Heart right ventricle (tissue), 16 donors: ENCODE results near the gene IFNA2. TPM values are rescaled to one million over a fixed set of nuclear protein-coding genes. Genes with fewer than 3 reads are reported as not detected.

Experiments
- ATAC-seq, 8 donors: fragments of 200-7000 bp; cut with Tn5 transposase; one replicate each; pipeline ENCODE4 v1.9.1; 2020; ENCODE audit warnings: mild to moderate bottlenecking in 8 of 8, moderate library complexity in 8 of 8, moderate number of reproducible peaks in 1 of 8
- DNase-seq, 2 donors: peaks; one replicate each; pipeline ENCODE4 v3.0.0-alpha.2; 2020
- H3K27ac ChIP-seq, 10 donors: fragments of 200-600 bp; sonication (generic) in 2 of 10; one replicate each; pipeline versions ENCODE4 v1.5.0 to v1.8.0; 2020 to 2022; ENCODE audit warnings: mild to moderate bottlenecking in 3 of 10
- H3K27me3 ChIP-seq, 7 donors: fragments of 200-600 bp; one replicate each; pipeline ENCODE4 v1.8.0; 2021 to 2022; ENCODE audit warnings: mild to moderate bottlenecking in 2 of 7
- H3K36me3 ChIP-seq, 9 donors: fragments of 200-600 bp; sonication (generic) in 1 of 9; one replicate each; pipeline versions ENCODE4 v1.5.0 to v1.8.0; 2020 to 2022; ENCODE audit warnings: mild to moderate bottlenecking in 2 of 9
- H3K4me1 ChIP-seq, 9 donors: fragments of 200-600 bp; sonication (generic) in 1 of 9; one replicate each; pipeline versions ENCODE4 v1.5.0 to v1.8.0; 2020 to 2022; ENCODE audit warnings: mild to moderate bottlenecking in 4 of 9
- H3K4me3 ChIP-seq, 10 donors: fragments of 200-600 bp; sonication (generic) in 2 of 10; one replicate each; pipeline versions ENCODE4 v1.5.0 to v1.8.0; 2020 to 2022; ENCODE audit warnings: mild to moderate bottlenecking in 7 of 10, moderate library complexity in 2 of 10
- H3K9me3 ChIP-seq, 11 donors: fragments of 200-600 bp in 10 of 11; sonication (generic) in 2 of 11; one replicate each; pipeline versions ENCODE4 v1.5.0 to v1.8.0; 2013 to 2022; ENCODE audit warnings: mild to moderate bottlenecking in 2 of 11, control low read depth in 1 of 11, moderate library complexity in 1 of 11
- WGBS, 2 donors: extraction: QIAGEN DNeasy Blood & Tissue Kit; methylation state at CpG; one replicate each; pipeline ENCODE4 v1.1.7; 2013; ENCODE audit warnings: inconsistent platforms in 1 of 2; 5-methylcytosine and 5-hydroxymethylcytosine counted together
- intact Hi-C, 10 donors: fragments of 100-400 bp; cut with DNase I; formaldehyde crosslinking; loops; one replicate each; pipeline versions ENCODE4 v1.11.1 to v1.14.2; 2022
- polyA plus RNA-seq, 2 donors: library from polyadenylated mRNA; stranded (reverse); fragments of 200-250 nt; gene quantifications; one replicate each; pipeline ENCODE4 v1.2.3, GENCODE V29; 2013
- total RNA-seq, 10 donors: library from RNA; stranded (reverse); fragmentation: NEBNext Ultra II Directional in 3 of 10; extraction: Animal tissue kit (Norgen Biotek cat#: 25700) in 3 of 10; gene quantifications; one replicate each; pipeline versions ENCODE4 v1.2.1 to v1.2.4, GENCODE V29; 2021 to 2023
- TF ChIP-seq, protein P1 (sequence below), 9 donors: fragments of 200-600 bp; sonication (generic) in 2 of 9; IDR thresholded peaks; one replicate each; pipeline versions ENCODE4 v1.5.0 to v1.8.0; 2021 to 2022; ENCODE audit warnings: antibody characterized with exemption in 9 of 9, mild to moderate bottlenecking in 5 of 9, moderate library complexity in 1 of 9
- donor health status: Arrhythmogenic right ventricular cardiomyopathy.
- donor health status: ischemic (EF 13 %, LVEDD 7.1; RV severe dilation, severe dysfunction).
- donor health status: healthy with polysubstance abuse.
- donor health status: DM: no; HTN: yes; CAD: no.
- donor health status: DM: no; HTN: no; CAD: no.
- donor health status: ischemic (EF 25% LVEDD 6.9; RV normal size, moderate dysfunction).
- donor health status: ischemic (EF 25% LVEDD 5.7; RV mildly dilated, moderate dysfunction).
- donor health status: healthy.
- donor health status: DM: yes; HTN: yes; CAD: no.
- donor health status: Ischemic cardiomyopathy.
- donor health status: ischemic (EF 35%, LVEDD 5.7; RV mildly dilated, moderate dysfunction).
- donor health status: nonischemic (EF 11% LVEDD 7.7; RV severe dilation, severe dysfunction).
- donor health status: DM: yes; HTN: yes; CAD: no.
- donor health status: PGD.
- donor health status: ischemic (EF 29% LVEDD 5.4; RV normal size, mild dysfunction).
- donor health status: nonischemic (EF 23%, LVEDD 6.1; RV moderate dilation, normal function).

IFNA2 gene
- total and polyA plus RNA-seq, 12 donors, result not detected

- no peak within 1 kb of the TSS for H3K4me3 ChIP-seq
- peaks cover 0 to 3% (median 0%) of the 10 kb centered on the region in 11 donors for H3K9me3 ChIP-seq
- TF ChIP-seq, protein P1, sequence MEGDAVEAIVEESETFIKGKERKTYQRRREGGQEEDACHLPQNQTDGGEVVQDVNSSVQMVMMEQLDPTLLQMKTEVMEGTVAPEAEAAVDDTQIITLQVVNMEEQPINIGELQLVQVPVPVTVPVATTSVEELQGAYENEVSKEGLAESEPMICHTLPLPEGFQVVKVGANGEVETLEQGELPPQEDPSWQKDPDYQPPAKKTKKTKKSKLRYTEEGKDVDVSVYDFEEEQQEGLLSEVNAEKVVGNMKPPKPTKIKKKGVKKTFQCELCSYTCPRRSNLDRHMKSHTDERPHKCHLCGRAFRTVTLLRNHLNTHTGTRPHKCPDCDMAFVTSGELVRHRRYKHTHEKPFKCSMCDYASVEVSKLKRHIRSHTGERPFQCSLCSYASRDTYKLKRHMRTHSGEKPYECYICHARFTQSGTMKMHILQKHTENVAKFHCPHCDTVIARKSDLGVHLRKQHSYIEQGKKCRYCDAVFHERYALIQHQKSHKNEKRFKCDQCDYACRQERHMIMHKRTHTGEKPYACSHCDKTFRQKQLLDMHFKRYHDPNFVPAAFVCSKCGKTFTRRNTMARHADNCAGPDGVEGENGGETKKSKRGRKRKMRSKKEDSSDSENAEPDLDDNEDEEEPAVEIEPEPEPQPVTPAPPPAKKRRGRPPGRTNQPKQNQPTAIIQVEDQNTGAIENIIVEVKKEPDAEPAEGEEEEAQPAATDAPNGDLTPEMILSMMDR (IDR thresholded peaks at IDR 0.05), result no peak
- no peak for ATAC-seq
- 89 to 91% methylated on average over 1 of the region's 1 CpG for WGBS, 2 donors
- H3K4me1 ChIP-seq, result no peaks in the 10 kb centered on the region
- DNase-seq, result no peak
- no peak within 1 kb of the TSS for H3K27ac ChIP-seq
- no peaks in the 10 kb centered on the region for H3K36me3 ChIP-seq
- intact Hi-C loops, result no loop called here
- peaks cover 0 to 39% (median 24%) of the 10 kb centered on the region in 7 donors for H3K27me3 ChIP-seq
Observed at GRCh38 chr9:21350787-21351186, 34.4 kb downstream of the IFNA2 start, which contains the start of gene IFNA6. IFNA6 (minus strand) TSS chr9:21350887; CDS start chr9:21350887, 0 bp downstream.

- Histone ChIP-seq H3K4me3 (no peak overlapping the region), H3K36me3 (no peaks in the 10 kb centered on the region), H3K27ac (no peak overlapping the region), H3K27me3 (peaks cover 0 to 38% (median 24%) of the 10 kb centered on the region in 7 donors), H3K9me3 (peaks cover 0 to 9% (median 0%) of the 10 kb centered on the region in 11 donors), H3K4me1 (no peaks in the 10 kb centered on the region)
- intact Hi-C loops, result no loop called here
- WGBS, 2 donors, result 69% methylated on average over 3 of the region's 3 CpGs
- ATAC-seq (no peak), DNase-seq (no peak)
- TF ChIP-seq, protein P1 (IDR thresholded peaks at IDR 0.05), result no peak
Observed at GRCh38 chr9:21348430-21348970, 36.7 kb downstream of the IFNA2 start.

DNA sequence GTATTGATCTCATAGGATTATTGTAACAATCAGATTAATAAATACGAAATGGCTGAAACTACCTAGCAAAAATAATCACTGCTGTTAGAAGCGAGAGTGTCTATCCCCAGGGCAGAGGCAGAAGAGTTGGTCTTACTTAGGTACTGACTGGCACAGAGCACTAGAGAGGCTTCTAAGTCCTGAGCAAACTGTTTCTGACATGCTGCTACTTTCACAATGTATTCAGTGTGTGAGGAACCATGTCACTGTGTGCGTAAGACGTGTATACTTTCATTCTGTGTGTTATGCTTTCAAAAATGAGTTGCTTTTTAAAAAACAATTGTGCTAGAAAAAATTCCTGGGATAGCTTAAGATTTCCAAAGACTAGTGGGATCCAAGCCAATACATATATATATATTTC, 44.5 kb downstream of the IFNA2 start:
- peaks cover 0 to 8% (median 0%) of the 10 kb centered on the region in 11 donors for H3K9me3 ChIP-seq
- DNase-seq (no peak), ATAC-seq (no peak)
- WGBS, 2 donors, result 87 to 94% methylated on average over 4 of the region's 4 CpGs
- intact Hi-C loops, result no loop called here
- no peak overlapping the region for H3K4me3 ChIP-seq
- no peak overlapping the region for H3K27ac ChIP-seq
- peaks cover 0 to 3% (median 0%) of the 10 kb centered on the region in 9 donors for H3K4me1 ChIP-seq
- H3K27me3 ChIP-seq, result peaks cover 0 to 12% (median 6%) of the 10 kb centered on the region in 7 donors
- TF ChIP-seq, protein P1 (IDR thresholded peaks at IDR 0.05), result no peak
- H3K36me3 ChIP-seq, result no peaks in the 10 kb centered on the region

- Histone ChIP-seq H3K36me3 (peaks cover 0 to 22% (median 0%) of the 10 kb centered on the region in 9 donors), H3K9me3 (no peaks in the 10 kb centered on the region), H3K27ac (no peak overlapping the region), H3K4me3 (no peak overlapping the region), H3K4me1 (peaks cover 6 to 36% (median 30%) of the 10 kb centered on the region in 9 donors), H3K27me3 (peaks cover 0 to 3% (median 0%) of the 10 kb centered on the region in 7 donors)
- ATAC-seq, result no peak
- intact Hi-C loops, result no loop called here
- no peak for DNase-seq
- TF ChIP-seq, protein P1 (IDR thresholded peaks at IDR 0.05), result no peak
Observed at GRCh38 chr9:21336457-21336856, 48.7 kb downstream of the IFNA2 start.
